Astrocyte (in vitro differentiated cells and primary cell): ENCODE measurements around the gene SLC25A10. TPM values are rescaled to one million over a fixed set of nuclear protein-coding genes. Genes with fewer than 3 reads are reported as not detected.

Experiments used
- DNase-seq: peaks from one replicate; pipeline ENCODE4 v3.0.0-alpha.2; 2010; ENCODE audit warnings: low read depth
- FAIRE-seq: peaks from 2 replicates; lab custom pipeline; 2011; peaks lifted over from hg19 to GRCh38; lab: Jason Lieb, UNC
- H2AFZ ChIP-seq: 2 replicates; pipeline ENCODE4 v1.6.0; 2012; ENCODE audit warnings: low read depth, low read length, inconsistent platforms
- H3K27ac ChIP-seq: 2 replicates; pipeline ENCODE4 v1.5.1; 2011; ENCODE audit warnings: low read depth, low read length, inconsistent platforms
- H3K27me3 ChIP-seq: 2 replicates; pipeline ENCODE4 v1.6.0; 2011; ENCODE audit warnings: low read length, inconsistent platforms; ENCODE audit not compliant: insufficient read depth
- H3K36me3 ChIP-seq: 2 replicates; pipeline ENCODE4 v1.5.1; 2011; ENCODE audit warnings: low read length, inconsistent platforms; ENCODE audit not compliant: insufficient read depth
- H3K4me1 ChIP-seq: 2 replicates; pipeline ENCODE4 v1.5.1; 2011; ENCODE audit warnings: low read length, inconsistent platforms; ENCODE audit not compliant: insufficient read depth
- H3K4me2 ChIP-seq: 2 replicates; pipeline ENCODE4 v1.6.0; 2012; ENCODE audit warnings: low read length, inconsistent platforms
- H3K4me3 ChIP-seq: 2 replicates; pipeline ENCODE4 v1.5.1; 2011; ENCODE audit warnings: low read depth, mild to moderate bottlenecking, low read length, inconsistent platforms; ENCODE audit not compliant: insufficient read depth
- H3K79me2 ChIP-seq: 2 replicates; pipeline ENCODE4 v1.6.0; 2012; ENCODE audit warnings: mild to moderate bottlenecking, low read length, inconsistent platforms; ENCODE audit not compliant: insufficient read depth
- H3K9ac ChIP-seq: 2 replicates; pipeline ENCODE4 v1.6.0; 2012; ENCODE audit warnings: mild to moderate bottlenecking, low read length, inconsistent platforms
- H3K9me3 ChIP-seq: 2 replicates; pipeline ENCODE4 v1.5.1; 2012; ENCODE audit warnings: low read depth, mild to moderate bottlenecking, low read length, inconsistent platforms; ENCODE audit not compliant: insufficient read depth
- H4K20me1 ChIP-seq: 2 replicates; pipeline ENCODE4 v1.6.0; 2012; ENCODE audit warnings: low read length, inconsistent platforms; ENCODE audit not compliant: insufficient read depth
- H3K27ac Mint-ChIP-seq: one replicate; pipeline ENCODE4 v1.8.0; 2021; ENCODE audit warnings: mild to moderate bottlenecking, mixed read lengths; ENCODE audit not compliant: unreplicated experiment
- H3K27me3 Mint-ChIP-seq: one replicate; pipeline ENCODE4 v1.8.0; 2021; ENCODE audit warnings: low read depth, mixed read lengths; ENCODE audit not compliant: unreplicated experiment
- H3K36me3 Mint-ChIP-seq: one replicate; pipeline ENCODE4 v1.8.0; 2021; ENCODE audit warnings: low read depth, mixed read lengths; ENCODE audit not compliant: unreplicated experiment
- H3K4me1 Mint-ChIP-seq: one replicate; pipeline ENCODE4 v1.8.0; 2021; ENCODE audit warnings: low read depth, mixed read lengths; ENCODE audit not compliant: unreplicated experiment
- H3K4me3 Mint-ChIP-seq: one replicate; pipeline ENCODE4 v1.8.0; 2021; ENCODE audit warnings: mild to moderate bottlenecking, moderate library complexity, mixed read lengths; ENCODE audit not compliant: unreplicated experiment
- H3K9me3 Mint-ChIP-seq: one replicate; pipeline ENCODE4 v1.8.0; 2021; ENCODE audit warnings: mild to moderate bottlenecking, mixed read lengths; ENCODE audit not compliant: unreplicated experiment
- CTCF ChIP-seq: IDR thresholded peaks from 2 replicates; pipeline ENCODE4 v1.5.1; 2011; ENCODE audit warnings: low read depth, mild to moderate bottlenecking, inconsistent platforms, low read length, moderate library complexity; ENCODE audit not compliant: insufficient read depth
- EZH2 ChIP-seq: IDR thresholded peaks from 2 replicates; pipeline ENCODE4 v1.6.1; 2012; ENCODE audit warnings: mild to moderate bottlenecking, low read length, inconsistent platforms; ENCODE audit not compliant: insufficient read depth
- total RNA-seq: library from RNA; stranded (reverse); gene quantifications from 2 replicates; pipeline ENCODE4 v1.2.1, GENCODE V29; 2021

SLC25A10 gene
- total RNA-seq, 1 donor from 2014 or later: 9.3 TPM

GRCh38 chr17:81693509-81694210 lies 18.4 kb upstream of the SLC25A10 start:
- H4K20me1 ChIP-seq: peaks cover 91% of the 10 kb centered on the region
- H2AFZ ChIP-seq: no peak overlapping the region
- H3K9ac ChIP-seq: no peak overlapping the region
- no peak for TF ChIP-seq EZH2
- no peak for TF ChIP-seq CTCF
- no peaks in the 10 kb centered on the region for H3K9me3 ChIP-seq
- H3K4me1 Mint-ChIP-seq: no peaks in the 10 kb centered on the region
- H3K4me3 ChIP-seq: no peak overlapping the region
- FAIRE-seq (no peak), DNase-seq (no peak)
- peaks cover 18% of the 10 kb centered on the region for H3K36me3 Mint-ChIP-seq
- no peak overlapping the region for H3K27ac Mint-ChIP-seq
- no peaks in the 10 kb centered on the region for H3K4me1 ChIP-seq
- H3K9me3 Mint-ChIP-seq: no peaks in the 10 kb centered on the region
- H3K79me2 ChIP-seq: peaks cover 95% of the 10 kb centered on the region
- no peaks in the 10 kb centered on the region for H3K27me3 Mint-ChIP-seq
- H3K4me3 Mint-ChIP-seq: no peak overlapping the region
- H3K27ac ChIP-seq: no peak overlapping the region
- H3K27me3 ChIP-seq: no peaks in the 10 kb centered on the region
- H3K36me3 ChIP-seq: peaks cover 32% of the 10 kb centered on the region
- H3K4me2 ChIP-seq: no peak overlapping the region

- no peak overlapping the region for H3K4me3 Mint-ChIP-seq
Measured at GRCh38 chr17:81694810-81695209, 17.3 kb upstream of the SLC25A10 start.

More at GRCh38 chr17:81694810-81695209, 17.3 kb upstream of the SLC25A10 start:
- FAIRE-seq (no peak), DNase-seq (no peak)
- Histone ChIP-seq H2AFZ (no peak overlapping the region), H3K9ac (no peak overlapping the region), H3K36me3 (peaks cover 33% of the 10 kb centered on the region), H3K4me2 (no peak overlapping the region), H4K20me1 (peaks cover 89% of the 10 kb centered on the region), H3K27ac (no peak overlapping the region), H3K79me2 (peaks cover 94% of the 10 kb centered on the region), H3K4me3 (no peak overlapping the region), H3K4me1 (no peaks in the 10 kb centered on the region), H3K27me3 (no peaks in the 10 kb centered on the region), H3K9me3 (no peaks in the 10 kb centered on the region)
- Mint-ChIP-seq H3K4me1 (no peaks in the 10 kb centered on the region), H3K27ac (no peak overlapping the region), H3K27me3 (no peaks in the 10 kb centered on the region), H3K36me3 (peaks cover 15% of the 10 kb centered on the region), H3K9me3 (no peaks in the 10 kb centered on the region)
- TF ChIP-seq EZH2: no peak
- TF ChIP-seq CTCF: no peak
